GM12878 (cell line): ENCODE measurements around the gene SERPINB4.

ENCODE experiments used
- BHLHE40 ChIP-seq, 2 experiments: fragments of 450-650 bp in 1 of 2; IDR thresholded peaks; 2 replicates each; pipeline ENCODE4 v1.6.1; 2011 to 2017; ENCODE audit warnings: low read depth in 2 of 2, borderline replicate concordance in 1 of 2, improper control_type of control experiment in 1 of 2, low read length in 1 of 2, mild to moderate bottlenecking in 1 of 2
- CHD2 ChIP-seq: IDR thresholded peaks from 2 replicates; pipeline ENCODE4 v1.6.1; 2011; ENCODE audit warnings: low read depth, low read length, improper control_type of control experiment, borderline replicate concordance
- EGR1 ChIP-seq, 2 experiments: IDR thresholded peaks; 1 replicate in 1 of 2; 2 replicates in 1 of 2; pipeline ENCODE4 v1.6.1; 2011 to 2012; ENCODE audit warnings: low read depth in 2 of 2, low read length in 2 of 2, borderline replicate concordance in 1 of 2, mild to moderate bottlenecking in 1 of 2, moderate library complexity in 1 of 2
- HDGF ChIP-seq: fragments of 450-650 bp; IDR thresholded peaks from 2 replicates; pipeline ENCODE4 v1.6.1; 2016; ENCODE audit warnings: antibody characterized with exemption
- SP1 ChIP-seq: IDR thresholded peaks from one replicate; pipeline ENCODE4 v1.6.1; 2011; ENCODE audit warnings: low read depth, low read length
- ZNF384 ChIP-seq: IDR thresholded peaks from 2 replicates; pipeline ENCODE4 v1.6.1; 2012; ENCODE audit warnings: low read depth, mild to moderate bottlenecking, low read length, improper control_type of control experiment, borderline replicate concordance
- TF ChIP-seq, protein P1 (sequence below), 3 experiments: IDR thresholded peaks in 2 of 3; conservative IDR thresholded peaks in 1 of 3; 2 replicates each; pipeline ENCODE4 v1.5.1; 2011; ENCODE audit warnings: low read depth in 3 of 3, low read length in 3 of 3, mild to moderate bottlenecking in 3 of 3, control low read depth in 2 of 3, moderate library complexity in 2 of 3, inconsistent platforms in 1 of 3, mixed read lengths in 1 of 3; ENCODE audit not compliant: control insufficient read depth in 2 of 3, insufficient read depth in 1 of 3; ENCODE audit errors: extremely low read depth in 1 of 3
- TF ChIP-seq, protein P2 (sequence below): fragments of 450-650 bp; IDR thresholded peaks from 2 replicates; pipeline ENCODE4 v1.6.1; 2016; ENCODE audit warnings: mild to moderate bottlenecking
- TF ChIP-seq, protein P3 (sequence below): IDR thresholded peaks from 2 replicates; pipeline ENCODE4 v1.6.1; 2011; ENCODE audit warnings: borderline replicate concordance, low read depth, mild to moderate bottlenecking, moderate library complexity, mixed read lengths, low read length; ENCODE audit not compliant: insufficient read depth; ENCODE audit errors: extremely low read length

DNA sequence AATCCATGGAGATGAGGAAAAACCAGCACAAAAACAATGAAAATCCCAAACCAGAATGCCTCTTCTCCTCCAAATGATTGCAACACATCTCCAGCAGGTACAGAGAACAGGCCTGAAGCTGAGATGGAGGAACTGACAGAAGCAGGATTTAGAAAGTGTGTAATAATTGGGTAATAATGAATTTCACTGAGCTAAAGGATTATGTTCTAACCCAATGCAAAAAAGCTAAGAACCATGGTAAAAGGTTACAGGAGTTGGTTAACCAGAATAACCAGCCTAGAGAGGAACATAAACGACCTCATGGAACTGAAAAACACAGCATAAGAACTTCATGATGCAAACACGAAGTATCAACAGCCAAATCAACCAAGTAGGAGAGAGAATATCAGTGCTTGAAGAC lies 45.0 kb upstream of the SERPINB4 start:
- TF ChIP-seq SP1 (no peak), ZNF384 (no peak), CHD2 (no peak), EGR1 (IDR thresholded peaks at IDR 0.05; ENCODE audit: borderline replicate concordance in 1 of 2, low read depth in 2 of 2, low read length in 2 of 2) (no peak), HDGF (no peak), BHLHE40 (IDR thresholded peaks at IDR 0.05; ENCODE audit: borderline replicate concordance in 1 of 2, low read depth in 2 of 2, low read length in 1 of 2) (no peak)
- TF ChIP-seq, protein P1, sequence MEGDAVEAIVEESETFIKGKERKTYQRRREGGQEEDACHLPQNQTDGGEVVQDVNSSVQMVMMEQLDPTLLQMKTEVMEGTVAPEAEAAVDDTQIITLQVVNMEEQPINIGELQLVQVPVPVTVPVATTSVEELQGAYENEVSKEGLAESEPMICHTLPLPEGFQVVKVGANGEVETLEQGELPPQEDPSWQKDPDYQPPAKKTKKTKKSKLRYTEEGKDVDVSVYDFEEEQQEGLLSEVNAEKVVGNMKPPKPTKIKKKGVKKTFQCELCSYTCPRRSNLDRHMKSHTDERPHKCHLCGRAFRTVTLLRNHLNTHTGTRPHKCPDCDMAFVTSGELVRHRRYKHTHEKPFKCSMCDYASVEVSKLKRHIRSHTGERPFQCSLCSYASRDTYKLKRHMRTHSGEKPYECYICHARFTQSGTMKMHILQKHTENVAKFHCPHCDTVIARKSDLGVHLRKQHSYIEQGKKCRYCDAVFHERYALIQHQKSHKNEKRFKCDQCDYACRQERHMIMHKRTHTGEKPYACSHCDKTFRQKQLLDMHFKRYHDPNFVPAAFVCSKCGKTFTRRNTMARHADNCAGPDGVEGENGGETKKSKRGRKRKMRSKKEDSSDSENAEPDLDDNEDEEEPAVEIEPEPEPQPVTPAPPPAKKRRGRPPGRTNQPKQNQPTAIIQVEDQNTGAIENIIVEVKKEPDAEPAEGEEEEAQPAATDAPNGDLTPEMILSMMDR (IDR thresholded peaks at IDR 0.05 in 2 of 3, conservative IDR thresholded peaks at IDR 0.05 in 1 of 3; ENCODE audit: control insufficient read depth in 2 of 3, extremely low read depth in 1 of 3, insufficient read depth in 1 of 3, low read depth in 3 of 3, low read length in 3 of 3), result no peak
- TF ChIP-seq, protein P2, sequence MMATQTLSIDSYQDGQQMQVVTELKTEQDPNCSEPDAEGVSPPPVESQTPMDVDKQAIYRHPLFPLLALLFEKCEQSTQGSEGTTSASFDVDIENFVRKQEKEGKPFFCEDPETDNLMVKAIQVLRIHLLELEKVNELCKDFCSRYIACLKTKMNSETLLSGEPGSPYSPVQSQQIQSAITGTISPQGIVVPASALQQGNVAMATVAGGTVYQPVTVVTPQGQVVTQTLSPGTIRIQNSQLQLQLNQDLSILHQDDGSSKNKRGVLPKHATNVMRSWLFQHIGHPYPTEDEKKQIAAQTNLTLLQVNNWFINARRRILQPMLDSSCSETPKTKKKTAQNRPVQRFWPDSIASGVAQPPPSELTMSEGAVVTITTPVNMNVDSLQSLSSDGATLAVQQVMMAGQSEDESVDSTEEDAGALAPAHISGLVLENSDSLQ, result no peak
- TF ChIP-seq, protein P3, sequence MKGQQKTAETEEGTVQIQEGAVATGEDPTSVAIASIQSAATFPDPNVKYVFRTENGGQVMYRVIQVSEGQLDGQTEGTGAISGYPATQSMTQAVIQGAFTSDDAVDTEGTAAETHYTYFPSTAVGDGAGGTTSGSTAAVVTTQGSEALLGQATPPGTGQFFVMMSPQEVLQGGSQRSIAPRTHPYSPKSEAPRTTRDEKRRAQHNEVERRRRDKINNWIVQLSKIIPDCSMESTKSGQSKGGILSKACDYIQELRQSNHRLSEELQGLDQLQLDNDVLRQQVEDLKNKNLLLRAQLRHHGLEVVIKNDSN, result no peak
